Mammary epithelial cell (primary cell): ENCODE results near the gene FERMT2.

ENCODE experiments used
- CTCF ChIP-seq, 2 donors: IDR thresholded peaks in 1 of 2; conservative IDR thresholded peaks in 1 of 2; 2 replicates each; pipeline ENCODE4 v1.5.1; 2011 to 2012; ENCODE audit warnings: inconsistent platforms in 2 of 2, low read length in 2 of 2, mild to moderate bottlenecking in 2 of 2, control low read depth in 1 of 2, low read depth in 1 of 2; ENCODE audit not compliant: insufficient read depth in 1 of 2; ENCODE audit errors: extremely low read depth in 1 of 2
- EZH2 ChIP-seq: IDR thresholded peaks from 2 replicates; pipeline ENCODE4 v1.6.1; 2012; ENCODE audit warnings: low read length, inconsistent platforms, borderline replicate concordance

- TF ChIP-seq EZH2 = no peak
- TF ChIP-seq CTCF (conservative IDR thresholded peaks at IDR 0.05 in 1 of 2, IDR thresholded peaks at IDR 0.05 in 1 of 2; ENCODE audit: extremely low read depth in 1 of 2, insufficient read depth in 1 of 2, low read depth in 1 of 2, low read length in 2 of 2) = no peak
These were observed 15.0 kb downstream of the FERMT2 start for GRCh38 chr14:52935833-52936232.
